ENCODE data around the gene MST1.

Gene MST1

GRCh38 chr3:49717959-49718857, 28.9 kb upstream of the MST1 start:
- DNase-seq (ENCODE audit: low spot score) = no peak

- no peak for DNase-seq (ENCODE audit: low spot score)
Observed at GRCh38 chr3:49717211-49717958, 28.1 kb upstream of the MST1 start.

- no peak for DNase-seq (ENCODE audit: low spot score)
Observed at GRCh38 chr3:49716691-49717210, 27.5 kb upstream of the MST1 start.

GRCh38 chr3:49716169-49716568, 26.9 kb upstream of the MST1 start:
- no peak for DNase-seq (ENCODE audit: low spot score)

GRCh38 chr3:49715611-49716121, 26.4 kb upstream of the MST1 start:
- DNase-seq (ENCODE audit: low spot score) = no peak

GRCh38 chr3:49714728-49715550, 25.7 kb upstream of the MST1 start:
- DNase-seq (ENCODE audit: low spot score) = no peak

- DNase-seq (ENCODE audit: low spot score) = no peak
Observed at GRCh38 chr3:49713336-49714105, 24.2 kb upstream of the MST1 start.

GRCh38 chr3:49712631-49713317, 23.5 kb upstream of the MST1 start:
- no peak for DNase-seq (ENCODE audit: low spot score)

- no peak for DNase-seq (ENCODE audit: low spot score)
Observed at GRCh38 chr3:49712166-49712565, 22.9 kb upstream of the MST1 start.

GRCh38 chr3:49711489-49711888, 22.2 kb upstream of the MST1 start:
- DNase-seq (ENCODE audit: low spot score) = no peak

GRCh38 chr3:49709852-49710251, 20.6 kb upstream of the MST1 start:
- DNase-seq (ENCODE audit: low spot score) = no peak

- DNase-seq (ENCODE audit: low spot score) = no peak
Observed at GRCh38 chr3:49707113-49707480, 17.8 kb upstream of the MST1 start.

- DNase-seq (ENCODE audit: low spot score) = no peak
Observed at GRCh38 chr3:49706456-49707112, 17.3 kb upstream of the MST1 start.

- DNase-seq (ENCODE audit: low spot score) = no peak
Observed at GRCh38 chr3:49705390-49705960, 16.2 kb upstream of the MST1 start.

GRCh38 chr3:49704629-49705028, 15.4 kb upstream of the MST1 start:
- DNase-seq (ENCODE audit: low spot score) = no peak

- no peak for DNase-seq (ENCODE audit: low spot score)
Observed at GRCh38 chr3:49703956-49704355, 14.7 kb upstream of the MST1 start.

- DNase-seq (ENCODE audit: low spot score) = peak; percentile 53
Observed at GRCh38 chr3:49703443-49703927, 14.2 kb upstream of the MST1 start.

- no peak for DNase-seq (ENCODE audit: low spot score)
Observed at GRCh38 chr3:49702672-49703071, 13.4 kb upstream of the MST1 start.

GRCh38 chr3:49701388-49702077, 12.3 kb upstream of the MST1 start:
- no peak for DNase-seq (ENCODE audit: low spot score)
